GM12875 (cell line): ENCODE data around the gene EIF2B5.

Experiments
- H3K4me3 ChIP-seq: one replicate; pipeline ENCODE4 v1.5.1; 2011; ENCODE audit warnings: low read depth, low read length, control low read depth
- TF ChIP-seq, protein P1 (sequence below): IDR thresholded peaks from 2 replicates; pipeline ENCODE4 v1.5.1; 2011; ENCODE audit warnings: low read depth, mild to moderate bottlenecking, control low read depth, inconsistent platforms, low read length, moderate library complexity, borderline replicate concordance; ENCODE audit not compliant: insufficient read depth

Gene EIF2B5

DNA sequence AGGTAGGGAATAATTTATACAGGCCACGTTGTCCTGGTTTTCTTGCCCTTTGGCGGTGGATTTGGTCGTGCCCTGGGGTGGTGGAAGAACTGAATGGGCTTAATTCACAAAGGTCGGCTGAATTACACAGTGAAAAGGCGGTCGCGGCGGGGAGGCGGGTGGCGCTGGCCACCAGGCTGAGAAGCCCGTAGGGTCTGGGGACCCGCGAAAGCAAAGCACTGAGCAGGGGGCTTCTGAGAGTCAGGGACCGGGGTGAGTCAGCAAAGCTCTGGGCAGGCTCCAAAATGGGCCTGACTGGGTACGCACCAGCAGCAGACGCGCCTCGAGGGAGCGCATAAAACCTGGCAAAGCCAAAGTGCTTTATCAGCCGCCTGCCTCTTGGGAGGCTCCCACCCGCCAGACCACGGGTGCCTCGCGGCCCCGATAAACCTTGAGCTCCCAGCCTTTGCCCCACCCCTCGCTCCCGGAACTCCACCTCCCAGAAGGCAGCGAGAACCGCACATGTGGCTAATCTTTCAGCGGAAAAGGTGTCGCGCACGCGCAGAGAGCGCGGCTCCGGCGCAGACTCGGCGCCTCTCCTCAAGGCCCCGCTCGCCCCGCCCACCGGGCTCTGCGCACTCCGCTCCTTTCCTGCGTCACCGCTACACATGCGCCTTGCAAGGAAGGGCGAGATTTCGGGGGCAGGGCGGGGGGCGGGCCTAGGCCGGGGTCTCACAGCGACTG, 50.5 kb downstream of the EIF2B5 start:
- TF ChIP-seq, protein P1, sequence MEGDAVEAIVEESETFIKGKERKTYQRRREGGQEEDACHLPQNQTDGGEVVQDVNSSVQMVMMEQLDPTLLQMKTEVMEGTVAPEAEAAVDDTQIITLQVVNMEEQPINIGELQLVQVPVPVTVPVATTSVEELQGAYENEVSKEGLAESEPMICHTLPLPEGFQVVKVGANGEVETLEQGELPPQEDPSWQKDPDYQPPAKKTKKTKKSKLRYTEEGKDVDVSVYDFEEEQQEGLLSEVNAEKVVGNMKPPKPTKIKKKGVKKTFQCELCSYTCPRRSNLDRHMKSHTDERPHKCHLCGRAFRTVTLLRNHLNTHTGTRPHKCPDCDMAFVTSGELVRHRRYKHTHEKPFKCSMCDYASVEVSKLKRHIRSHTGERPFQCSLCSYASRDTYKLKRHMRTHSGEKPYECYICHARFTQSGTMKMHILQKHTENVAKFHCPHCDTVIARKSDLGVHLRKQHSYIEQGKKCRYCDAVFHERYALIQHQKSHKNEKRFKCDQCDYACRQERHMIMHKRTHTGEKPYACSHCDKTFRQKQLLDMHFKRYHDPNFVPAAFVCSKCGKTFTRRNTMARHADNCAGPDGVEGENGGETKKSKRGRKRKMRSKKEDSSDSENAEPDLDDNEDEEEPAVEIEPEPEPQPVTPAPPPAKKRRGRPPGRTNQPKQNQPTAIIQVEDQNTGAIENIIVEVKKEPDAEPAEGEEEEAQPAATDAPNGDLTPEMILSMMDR: no peak
- peak overlapping the region; percentile 71 for H3K4me3 ChIP-seq

DNA sequence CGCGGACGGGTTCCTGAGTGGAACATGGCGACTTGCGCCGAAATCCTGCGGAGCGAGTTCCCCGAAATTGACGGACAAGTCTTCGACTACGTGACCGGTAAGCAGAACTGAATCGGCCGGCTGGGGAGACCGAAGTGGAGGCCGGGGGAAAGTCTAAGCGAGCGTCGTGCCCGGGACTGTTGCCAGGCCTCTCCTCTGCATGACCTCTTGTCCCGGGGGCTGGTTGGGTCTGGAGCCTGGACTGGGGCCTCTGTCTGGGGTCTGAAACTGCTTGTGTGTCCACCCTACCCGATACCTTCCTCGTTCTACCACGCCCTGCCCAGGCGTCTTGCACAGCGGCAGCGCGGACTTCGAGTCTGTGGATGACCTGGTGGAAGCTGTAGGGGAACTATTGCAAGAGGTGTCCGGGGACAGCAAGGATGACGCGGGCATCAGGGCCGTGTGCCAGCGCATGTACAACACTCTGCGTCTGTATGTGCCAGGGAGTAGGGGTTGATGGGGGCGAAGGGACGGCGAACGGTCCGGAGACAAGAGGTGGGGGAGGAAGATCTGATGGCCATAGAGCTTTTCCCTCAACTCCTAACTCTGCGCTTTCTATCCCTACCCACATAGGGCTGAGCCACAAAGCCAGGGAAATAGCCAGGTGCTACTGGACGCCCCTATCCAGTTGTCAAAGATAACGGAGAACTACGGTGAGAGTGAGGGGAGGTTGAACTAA, 51.2 kb downstream of the EIF2B5 start, which contains the start of gene ABCF3:
Gene ABCF3, plus strand, starts transcription at position 16 of the 718 bp plus-strand sequence. Its CDS starts 9 bp downstream, at position 25.
- peak within 1 kb of the TSS; percentile 71 for H3K4me3 ChIP-seq
- TF ChIP-seq, protein P1: no peak

DNA sequence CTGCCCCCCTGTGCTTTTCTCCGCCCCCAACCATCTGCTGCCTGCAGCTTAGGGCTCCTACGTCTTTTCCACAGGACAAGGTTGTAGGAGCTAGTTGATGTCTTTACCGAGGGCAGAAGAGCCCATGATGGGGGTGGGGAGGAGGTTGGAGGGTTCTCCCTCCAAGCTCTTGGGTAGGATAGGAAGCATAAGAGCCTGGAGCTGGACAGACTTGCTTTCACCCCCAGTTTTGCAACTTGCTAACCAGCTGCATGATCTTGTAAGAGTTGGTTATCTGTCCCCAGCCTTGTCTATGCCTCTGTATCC, 51.7 kb downstream of the EIF2B5 start:
- TF ChIP-seq, protein P1: no peak
- H3K4me3 ChIP-seq: peak overlapping the region; percentile 71

DNA sequence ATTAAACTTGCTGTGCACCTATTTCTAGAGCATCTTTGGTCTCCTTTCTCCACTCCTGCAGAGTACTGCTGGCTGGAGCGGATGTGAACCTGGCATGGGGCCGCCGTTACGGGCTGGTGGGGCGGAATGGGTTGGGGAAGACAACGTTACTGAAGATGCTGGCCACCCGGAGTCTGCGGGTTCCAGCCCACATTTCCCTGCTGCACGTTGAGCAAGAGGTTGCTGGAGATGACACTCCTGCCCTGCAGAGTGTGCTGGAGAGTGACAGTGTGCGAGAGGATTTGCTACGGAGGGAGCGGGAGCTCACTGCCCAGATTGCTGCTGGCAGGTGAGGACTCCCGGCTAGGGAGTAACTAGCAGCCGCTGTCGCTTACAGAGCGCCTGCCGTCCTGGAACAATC, 52.9 kb downstream of the EIF2B5 start:
- TF ChIP-seq, protein P1: no peak
- H3K4me3 ChIP-seq: no peak overlapping the region

DNA sequence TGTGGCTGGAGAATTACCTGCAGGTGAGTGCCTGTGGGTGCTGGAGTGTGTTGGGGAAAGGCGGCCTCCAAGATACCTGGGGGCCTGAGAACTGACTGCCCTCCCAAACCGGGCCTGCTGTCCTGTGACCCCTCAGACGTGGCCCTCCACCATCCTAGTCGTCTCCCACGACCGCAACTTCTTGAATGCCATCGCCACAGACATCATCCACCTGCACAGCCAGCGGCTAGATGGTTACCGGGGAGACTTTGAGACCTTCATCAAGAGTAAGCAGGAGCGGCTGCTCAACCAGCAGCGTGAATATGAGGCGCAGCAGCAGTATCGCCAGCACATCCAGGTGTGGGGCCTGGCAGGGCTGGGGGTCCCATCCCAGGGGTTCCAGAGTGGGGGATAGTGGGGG, 54.3 kb downstream of the EIF2B5 start:
- no peak overlapping the region for H3K4me3 ChIP-seq
- TF ChIP-seq, protein P1: no peak

DNA sequence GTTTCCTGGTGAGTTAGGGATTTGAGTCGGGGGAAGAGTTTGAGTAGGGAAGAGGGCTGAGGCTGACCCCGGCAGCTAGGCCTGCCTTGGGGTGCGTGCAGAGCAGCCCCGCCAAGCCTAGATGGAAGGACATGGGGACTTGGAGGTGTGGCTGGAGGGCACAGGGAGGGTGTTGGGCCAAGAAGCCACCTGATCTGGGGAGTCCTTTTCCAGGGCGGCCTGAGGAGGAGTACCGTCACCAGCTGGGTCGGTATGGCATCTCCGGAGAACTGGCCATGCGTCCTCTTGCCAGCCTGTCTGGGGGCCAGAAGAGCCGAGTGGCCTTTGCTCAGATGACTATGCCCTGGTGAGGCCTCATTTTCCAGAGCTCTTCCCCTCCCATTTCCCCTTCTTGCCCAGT, 57.7 kb downstream of the EIF2B5 start:
- H3K4me3 ChIP-seq: no peak overlapping the region
- TF ChIP-seq, protein P1: no peak

DNA sequence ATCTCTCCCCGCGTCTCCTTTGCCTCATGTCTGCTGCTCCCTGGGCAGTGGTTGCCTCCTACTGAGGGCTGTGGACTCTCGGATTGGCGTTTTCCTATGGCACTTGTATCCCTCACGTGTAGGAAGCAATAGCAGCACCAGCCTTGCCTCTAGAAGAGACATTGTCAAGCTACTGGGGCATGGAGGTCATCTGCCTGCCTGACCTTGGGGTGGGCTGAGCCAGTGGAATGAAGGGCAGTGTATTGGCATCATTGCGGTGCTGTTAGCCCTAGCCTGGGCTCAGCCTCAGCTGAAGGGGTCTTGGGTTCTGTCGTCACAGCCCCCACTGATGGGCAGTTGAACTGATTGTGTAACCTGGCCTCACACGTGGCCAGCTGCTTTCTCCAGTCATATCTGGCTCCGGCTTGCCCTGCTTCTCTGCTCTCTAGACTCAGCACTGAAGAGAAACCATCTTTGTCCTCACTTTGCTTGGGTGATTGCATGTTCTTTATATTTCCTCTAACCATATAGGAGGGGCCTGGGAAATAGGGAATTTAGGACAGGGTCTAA, 58.9 kb downstream of the EIF2B5 start:
- H3K4me3 ChIP-seq: no peak overlapping the region
- TF ChIP-seq, protein P1: no peak
